GM08714 (cell line): Measurements from ENCODE around the gene OR11H6.
"Not testable (repeated sequence)": the region's sequence is repeated elsewhere in the genome, so short reads cannot be mapped to it uniquely, and the experiment has no call there.

ENCODE experiments used
- H3K4me3 ChIP-seq: fragments of 200-500 bp; sonication (Bioruptor generic); 2 replicates; pipeline ENCODE4 v1.5.1; 2014; ENCODE audit warnings: mild to moderate bottlenecking, low read length, inconsistent platforms
- ZNF274 ChIP-seq: IDR thresholded peaks from 2 replicates; pipeline ENCODE4 v1.6.1; 2012; ENCODE audit warnings: mild to moderate bottlenecking, low read depth, low read length

Gene OR11H6

GRCh38 chr14:20223410-20223809, at the start of gene OR11H6:
Gene OR11H6 (plus strand): TSS chr14:20223710. CDS start chr14:20223710, 0 bp downstream.
- H3K4me3 ChIP-seq: no peak within 1 kb of the TSS
- TF ChIP-seq ZNF274: no peak

GRCh38 chr14:20174205-20174604, 49.3 kb upstream of the OR11H6 start:
- not testable (repeated sequence) for H3K4me3 ChIP-seq

- H3K4me3 ChIP-seq: no peak overlapping the region
- no peak for TF ChIP-seq ZNF274
These were observed 47.2 kb upstream of the OR11H6 start for GRCh38 chr14:20176330-20176729.

GRCh38 chr14:20177433-20177974, 46.0 kb upstream of the OR11H6 start:
- TF ChIP-seq ZNF274: no peak
- H3K4me3 ChIP-seq: no peak overlapping the region

- no peak for TF ChIP-seq ZNF274
- H3K4me3 ChIP-seq: no peak overlapping the region
These were observed 44.3 kb upstream of the OR11H6 start for GRCh38 chr14:20179218-20179617.

- H3K4me3 ChIP-seq: no peak overlapping the region
These were observed 43.6 kb upstream of the OR11H6 start for GRCh38 chr14:20179880-20180279.

GRCh38 chr14:20180486-20180885, 43.0 kb upstream of the OR11H6 start:
- no peak for TF ChIP-seq ZNF274

More at GRCh38 chr14:20179880-20180279, 43.6 kb upstream of the OR11H6 start:
- TF ChIP-seq ZNF274: no peak

GRCh38 chr14:20184181-20184580, 39.3 kb upstream of the OR11H6 start:
- H3K4me3 ChIP-seq: no peak overlapping the region
- no peak for TF ChIP-seq ZNF274

More at GRCh38 chr14:20180486-20180885, 43.0 kb upstream of the OR11H6 start:
- H3K4me3 ChIP-seq: no peak overlapping the region

- no peak for TF ChIP-seq ZNF274
- H3K4me3 ChIP-seq: no peak within 1 kb of the TSS
These were observed 32.9 kb upstream of the OR11H6 start, which contains the start of gene OR11G2 for GRCh38 chr14:20190596-20190995. Gene OR11G2 (plus strand): TSS chr14:20190896. CDS start chr14:20197438, 6,542 bp downstream.

GRCh38 chr14:20191396-20191795, 32.1 kb upstream of the OR11H6 start:
- H3K4me3 ChIP-seq: no peak overlapping the region
- TF ChIP-seq ZNF274: no peak

GRCh38 chr14:20194101-20194500, 29.4 kb upstream of the OR11H6 start:
- no peak for TF ChIP-seq ZNF274

GRCh38 chr14:20195170-20195569, 28.3 kb upstream of the OR11H6 start:
- H3K4me3 ChIP-seq: not testable (repeated sequence)

More at GRCh38 chr14:20194101-20194500, 29.4 kb upstream of the OR11H6 start:
- H3K4me3 ChIP-seq: no peak overlapping the region

- no peak for TF ChIP-seq ZNF274
These were observed 27.6 kb upstream of the OR11H6 start for GRCh38 chr14:20195911-20196310.

GRCh38 chr14:20197459-20197858, 26.1 kb upstream of the OR11H6 start:
- H3K4me3 ChIP-seq: no peak overlapping the region
- no peak for TF ChIP-seq ZNF274

More at GRCh38 chr14:20195911-20196310, 27.6 kb upstream of the OR11H6 start:
- H3K4me3 ChIP-seq: no peak overlapping the region

- no peak overlapping the region for H3K4me3 ChIP-seq
- no peak for TF ChIP-seq ZNF274
These were observed 24.5 kb upstream of the OR11H6 start for GRCh38 chr14:20198991-20199390.

- no peak for TF ChIP-seq ZNF274
- no peak overlapping the region for H3K4me3 ChIP-seq
These were observed 18.8 kb upstream of the OR11H6 start for GRCh38 chr14:20204721-20205120.
